ENCODE data around the gene PLEK2.

DNA sequence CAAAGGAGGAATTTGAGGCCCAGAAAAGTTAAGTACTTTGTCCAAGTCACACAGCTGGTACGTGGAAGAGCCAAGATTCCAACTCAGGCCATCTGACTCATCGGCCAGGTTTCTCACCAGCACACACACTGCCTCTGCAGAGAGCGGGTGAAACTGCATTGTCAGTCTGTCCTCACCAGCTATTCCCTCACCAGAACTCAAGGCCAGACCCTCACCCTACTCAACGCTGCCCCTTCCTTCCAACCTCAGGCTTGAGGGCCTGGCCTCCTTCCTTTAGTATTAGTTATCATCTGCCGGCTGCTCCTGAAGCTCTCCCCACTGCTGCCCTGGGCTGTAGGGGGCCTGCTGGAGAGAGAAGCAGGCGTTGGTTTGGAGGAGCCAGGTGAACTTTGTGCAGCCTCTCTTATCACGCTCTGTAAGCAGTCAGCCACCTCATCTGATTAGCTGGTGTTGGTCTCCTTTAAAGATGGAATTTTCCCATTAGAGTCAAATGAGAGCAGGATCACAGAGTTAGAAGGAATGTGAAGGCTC is 16.6 kb upstream of the PLEK2 start:
- TF ChIP-seq, protein P1, sequence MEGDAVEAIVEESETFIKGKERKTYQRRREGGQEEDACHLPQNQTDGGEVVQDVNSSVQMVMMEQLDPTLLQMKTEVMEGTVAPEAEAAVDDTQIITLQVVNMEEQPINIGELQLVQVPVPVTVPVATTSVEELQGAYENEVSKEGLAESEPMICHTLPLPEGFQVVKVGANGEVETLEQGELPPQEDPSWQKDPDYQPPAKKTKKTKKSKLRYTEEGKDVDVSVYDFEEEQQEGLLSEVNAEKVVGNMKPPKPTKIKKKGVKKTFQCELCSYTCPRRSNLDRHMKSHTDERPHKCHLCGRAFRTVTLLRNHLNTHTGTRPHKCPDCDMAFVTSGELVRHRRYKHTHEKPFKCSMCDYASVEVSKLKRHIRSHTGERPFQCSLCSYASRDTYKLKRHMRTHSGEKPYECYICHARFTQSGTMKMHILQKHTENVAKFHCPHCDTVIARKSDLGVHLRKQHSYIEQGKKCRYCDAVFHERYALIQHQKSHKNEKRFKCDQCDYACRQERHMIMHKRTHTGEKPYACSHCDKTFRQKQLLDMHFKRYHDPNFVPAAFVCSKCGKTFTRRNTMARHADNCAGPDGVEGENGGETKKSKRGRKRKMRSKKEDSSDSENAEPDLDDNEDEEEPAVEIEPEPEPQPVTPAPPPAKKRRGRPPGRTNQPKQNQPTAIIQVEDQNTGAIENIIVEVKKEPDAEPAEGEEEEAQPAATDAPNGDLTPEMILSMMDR (IDR thresholded peaks at IDR 0.05): no peak
- TF ChIP-seq POLR2A (IDR thresholded peaks at IDR 0.05): no peak
